WTC11 (cell line): ENCODE data around the gene MPV17L2. TPM values are rescaled to one million over a fixed set of nuclear protein-coding genes. Genes with fewer than 3 reads are reported as not detected.

Experiments
- ATAC-seq: fragments of 200-7000 bp; cut with Tn5 transposase; 2 replicates; pipeline ENCODE4 v1.10.0; 2021; ENCODE audit warnings: mild to moderate bottlenecking, moderate library complexity
- CTCF ChIA-PET: fragments of 300-600 bp; sonication (Branson Sonifier 250); formaldehyde crosslinking; loops from one replicate; lab custom pipeline; 2021; ENCODE audit warnings: antibody characterized with exemption; lab: Charles Lee
- POLR2A ChIA-PET: fragments of 350-600 bp; sonication (Branson Sonifier 250); formaldehyde crosslinking; loops from one replicate; lab custom pipeline; 2021; ENCODE audit warnings: antibody characterized with exemption; lab: Charles Lee
- DNase-seq: peaks from one replicate; pipeline ENCODE4 v3.0.0; 2021; ENCODE audit warnings: low spot score
- H3K27ac Mint-ChIP-seq: 2 replicates; pipeline ENCODE4 v1.8.0; 2021; ENCODE audit warnings: mixed read lengths
- H3K27me3 Mint-ChIP-seq: 2 replicates; pipeline ENCODE4 v1.8.0; 2021; ENCODE audit warnings: low read depth, mild to moderate bottlenecking, moderate library complexity, mixed read lengths
- H3K36me3 Mint-ChIP-seq: 2 replicates; pipeline ENCODE4 v1.8.0; 2021; ENCODE audit warnings: mixed read lengths
- H3K4me1 Mint-ChIP-seq: 2 replicates; pipeline ENCODE4 v1.8.0; 2022; ENCODE audit warnings: mixed read lengths
- H3K4me3 Mint-ChIP-seq: 2 replicates; pipeline ENCODE4 v1.8.0; 2021; ENCODE audit warnings: mild to moderate bottlenecking, moderate library complexity, mixed read lengths
- H3K9me3 Mint-ChIP-seq: 2 replicates; pipeline ENCODE4 v1.8.0; 2021; ENCODE audit warnings: mixed read lengths
- ATF1 ChIP-seq: sonication (generic); formaldehyde crosslinking; IDR thresholded peaks from 2 replicates; pipeline ENCODE4 v1.8.1; 2023; ENCODE audit warnings: mild to moderate bottlenecking, moderate library complexity, missing genetic modification reagents
- CTCF ChIP-seq: fragments of 200-600 bp; IDR thresholded peaks from 2 replicates; pipeline ENCODE4 v1.8.0; 2022; ENCODE audit warnings: antibody characterized with exemption
- FOXP4 ChIP-seq: sonication (generic); formaldehyde crosslinking; IDR thresholded peaks from 2 replicates; pipeline ENCODE4 v1.8.0; 2022; ENCODE audit warnings: mild to moderate bottlenecking, missing genetic modification reagents
- HMGA2 ChIP-seq: fragments of 250-450 bp; sonication (Bioruptor Pico); IDR thresholded peaks from 2 replicates; pipeline ENCODE4 v1.4.0; 2021; ENCODE audit warnings: mild to moderate bottlenecking, moderate library complexity
- NFE2L1 ChIP-seq: sonication (generic); formaldehyde crosslinking; IDR thresholded peaks from 2 replicates; pipeline ENCODE4 v1.8.1; 2023; ENCODE audit warnings: missing genetic modification reagents
- PRRX2 ChIP-seq: fragments of 250-450 bp; sonication (Bioruptor Pico); IDR thresholded peaks from 2 replicates; pipeline ENCODE4 v1.8.0; 2021; ENCODE audit warnings: mild to moderate bottlenecking
- TCF7 ChIP-seq: sonication (generic); formaldehyde crosslinking; IDR thresholded peaks from 2 replicates; pipeline ENCODE4 v1.8.0; 2022; ENCODE audit warnings: mild to moderate bottlenecking, low read depth, missing genetic modification reagents, moderate library complexity
- ZBTB43 ChIP-seq: sonication (generic); formaldehyde crosslinking; IDR thresholded peaks from 2 replicates; pipeline ENCODE4 v1.8.1; 2023; ENCODE audit warnings: mild to moderate bottlenecking, missing genetic modification reagents
- ZNF263 ChIP-seq: sonication (generic); formaldehyde crosslinking; IDR thresholded peaks from 2 replicates; pipeline ENCODE4 v1.8.1; 2022; ENCODE audit warnings: low read depth, mild to moderate bottlenecking, moderate library complexity, missing genetic modification reagents
- total RNA-seq: library from RNA; stranded (reverse); gene quantifications from 3 replicates; pipeline ENCODE4 v1.2.3, GENCODE V29; 2021
- TF ChIP-seq, protein P1 (sequence below): sonication (generic); formaldehyde crosslinking; IDR thresholded peaks from 2 replicates; pipeline ENCODE4 v1.8.1; 2023; ENCODE audit warnings: mild to moderate bottlenecking, missing genetic modification reagents, moderate library complexity
- TF ChIP-seq, protein P2 (sequence below): sonication (generic); formaldehyde crosslinking; IDR thresholded peaks from 2 replicates; pipeline ENCODE4 v1.8.0; 2023; ENCODE audit warnings: missing genetic modification reagents, mild to moderate bottlenecking, borderline replicate concordance
- TF ChIP-seq, protein P3 (sequence below): sonication (generic); formaldehyde crosslinking; IDR thresholded peaks from 2 replicates; pipeline ENCODE4 v1.8.0; 2023; ENCODE audit warnings: mild to moderate bottlenecking, missing genetic modification reagents

Gene MPV17L2
- total RNA-seq, 1 experiment from 2014 or later, result 29.8 TPM

DNA sequence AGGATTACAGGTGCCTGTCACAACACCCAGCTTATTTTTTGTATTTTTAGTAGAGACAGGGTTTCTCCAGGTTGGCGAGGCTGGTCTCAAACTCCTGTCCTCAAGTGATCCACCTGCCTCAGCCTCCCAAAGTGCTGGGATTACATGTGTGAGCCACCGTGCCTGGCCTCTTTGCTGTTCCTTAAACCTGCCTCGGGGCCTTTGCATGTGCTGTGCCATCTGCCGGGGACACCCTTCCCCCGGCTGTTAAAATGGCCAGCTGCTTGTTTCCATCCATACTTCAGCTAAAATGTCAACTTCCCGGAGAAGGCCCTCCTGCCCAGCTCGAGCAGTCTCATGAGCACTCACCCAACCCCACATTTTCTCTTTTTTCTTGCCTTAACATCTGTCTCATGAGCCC, 52.3 kb downstream of the MPV17L2 start:
- POLR2A ChIA-PET, result interaction anchor here (2.0 kb wide), 1 partner anchor 12 kb away, joined by 6 read pairs; no protein-coding TSS in a partner anchor
- CTCF ChIA-PET, result interaction anchor here (0.5 to 2.7 kb wide), 6 partner anchors 10 to 132 kb away, joined by 3 to 14 read pairs (median 5); a partner anchor contains a TSS

More for the DNA sequence above, 52.3 kb downstream of the MPV17L2 start:
- no peak for DNase-seq
- ATAC-seq, result no peak
- Mint-ChIP-seq H3K4me3 (no peak overlapping the region), H3K27ac (no peak overlapping the region), H3K9me3 (peaks cover 4% of the 10 kb centered on the region), H3K36me3 (0 out of 2 replicates have a peak, but pooled peaks cover 3% of the 10 kb centered on the region), H3K27me3 (peaks cover 9% of the 10 kb centered on the region; the same call in 1 of the 2 replicates), H3K4me1 (peaks cover 6% of the 10 kb centered on the region)
- TF ChIP-seq TCF7, result no peak
- TF ChIP-seq PRRX2, result no peak
- TF ChIP-seq HMGA2 (CRISPR knock-in tag), result no peak
- no peak for TF ChIP-seq CTCF
- no peak for TF ChIP-seq NFE2L1 (CRISPR knock-in tag)
- TF ChIP-seq, protein P1, sequence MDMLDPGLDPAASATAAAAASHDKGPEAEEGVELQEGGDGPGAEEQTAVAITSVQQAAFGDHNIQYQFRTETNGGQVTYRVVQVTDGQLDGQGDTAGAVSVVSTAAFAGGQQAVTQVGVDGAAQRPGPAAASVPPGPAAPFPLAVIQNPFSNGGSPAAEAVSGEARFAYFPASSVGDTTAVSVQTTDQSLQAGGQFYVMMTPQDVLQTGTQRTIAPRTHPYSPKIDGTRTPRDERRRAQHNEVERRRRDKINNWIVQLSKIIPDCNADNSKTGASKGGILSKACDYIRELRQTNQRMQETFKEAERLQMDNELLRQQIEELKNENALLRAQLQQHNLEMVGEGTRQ (CRISPR knock-in tag), result no peak
- no peak for TF ChIP-seq ZBTB43 (CRISPR knock-in tag)
- no peak for TF ChIP-seq FOXP4 (CRISPR knock-in tag)
- no peak for TF ChIP-seq ATF1 (CRISPR knock-in tag)
- TF ChIP-seq, protein P2, sequence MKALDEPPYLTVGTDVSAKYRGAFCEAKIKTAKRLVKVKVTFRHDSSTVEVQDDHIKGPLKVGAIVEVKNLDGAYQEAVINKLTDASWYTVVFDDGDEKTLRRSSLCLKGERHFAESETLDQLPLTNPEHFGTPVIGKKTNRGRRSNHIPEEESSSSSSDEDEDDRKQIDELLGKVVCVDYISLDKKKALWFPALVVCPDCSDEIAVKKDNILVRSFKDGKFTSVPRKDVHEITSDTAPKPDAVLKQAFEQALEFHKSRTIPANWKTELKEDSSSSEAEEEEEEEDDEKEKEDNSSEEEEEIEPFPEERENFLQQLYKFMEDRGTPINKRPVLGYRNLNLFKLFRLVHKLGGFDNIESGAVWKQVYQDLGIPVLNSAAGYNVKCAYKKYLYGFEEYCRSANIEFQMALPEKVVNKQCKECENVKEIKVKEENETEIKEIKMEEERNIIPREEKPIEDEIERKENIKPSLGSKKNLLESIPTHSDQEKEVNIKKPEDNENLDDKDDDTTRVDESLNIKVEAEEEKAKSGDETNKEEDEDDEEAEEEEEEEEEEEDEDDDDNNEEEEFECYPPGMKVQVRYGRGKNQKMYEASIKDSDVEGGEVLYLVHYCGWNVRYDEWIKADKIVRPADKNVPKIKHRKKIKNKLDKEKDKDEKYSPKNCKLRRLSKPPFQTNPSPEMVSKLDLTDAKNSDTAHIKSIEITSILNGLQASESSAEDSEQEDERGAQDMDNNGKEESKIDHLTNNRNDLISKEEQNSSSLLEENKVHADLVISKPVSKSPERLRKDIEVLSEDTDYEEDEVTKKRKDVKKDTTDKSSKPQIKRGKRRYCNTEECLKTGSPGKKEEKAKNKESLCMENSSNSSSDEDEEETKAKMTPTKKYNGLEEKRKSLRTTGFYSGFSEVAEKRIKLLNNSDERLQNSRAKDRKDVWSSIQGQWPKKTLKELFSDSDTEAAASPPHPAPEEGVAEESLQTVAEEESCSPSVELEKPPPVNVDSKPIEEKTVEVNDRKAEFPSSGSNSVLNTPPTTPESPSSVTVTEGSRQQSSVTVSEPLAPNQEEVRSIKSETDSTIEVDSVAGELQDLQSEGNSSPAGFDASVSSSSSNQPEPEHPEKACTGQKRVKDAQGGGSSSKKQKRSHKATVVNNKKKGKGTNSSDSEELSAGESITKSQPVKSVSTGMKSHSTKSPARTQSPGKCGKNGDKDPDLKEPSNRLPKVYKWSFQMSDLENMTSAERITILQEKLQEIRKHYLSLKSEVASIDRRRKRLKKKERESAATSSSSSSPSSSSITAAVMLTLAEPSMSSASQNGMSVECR, result no peak
- TF ChIP-seq ZNF263, result no peak
- TF ChIP-seq, protein P3, sequence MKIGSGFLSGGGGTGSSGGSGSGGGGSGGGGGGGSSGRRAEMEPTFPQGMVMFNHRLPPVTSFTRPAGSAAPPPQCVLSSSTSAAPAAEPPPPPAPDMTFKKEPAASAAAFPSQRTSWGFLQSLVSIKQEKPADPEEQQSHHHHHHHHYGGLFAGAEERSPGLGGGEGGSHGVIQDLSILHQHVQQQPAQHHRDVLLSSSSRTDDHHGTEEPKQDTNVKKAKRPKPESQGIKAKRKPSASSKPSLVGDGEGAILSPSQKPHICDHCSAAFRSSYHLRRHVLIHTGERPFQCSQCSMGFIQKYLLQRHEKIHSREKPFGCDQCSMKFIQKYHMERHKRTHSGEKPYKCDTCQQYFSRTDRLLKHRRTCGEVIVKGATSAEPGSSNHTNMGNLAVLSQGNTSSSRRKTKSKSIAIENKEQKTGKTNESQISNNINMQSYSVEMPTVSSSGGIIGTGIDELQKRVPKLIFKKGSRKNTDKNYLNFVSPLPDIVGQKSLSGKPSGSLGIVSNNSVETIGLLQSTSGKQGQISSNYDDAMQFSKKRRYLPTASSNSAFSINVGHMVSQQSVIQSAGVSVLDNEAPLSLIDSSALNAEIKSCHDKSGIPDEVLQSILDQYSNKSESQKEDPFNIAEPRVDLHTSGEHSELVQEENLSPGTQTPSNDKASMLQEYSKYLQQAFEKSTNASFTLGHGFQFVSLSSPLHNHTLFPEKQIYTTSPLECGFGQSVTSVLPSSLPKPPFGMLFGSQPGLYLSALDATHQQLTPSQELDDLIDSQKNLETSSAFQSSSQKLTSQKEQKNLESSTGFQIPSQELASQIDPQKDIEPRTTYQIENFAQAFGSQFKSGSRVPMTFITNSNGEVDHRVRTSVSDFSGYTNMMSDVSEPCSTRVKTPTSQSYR (CRISPR knock-in tag), result no peak

Other genes with a start within 250 kb of the MPV17L2 start
- 15.3 to 18.0 TPM (median 17.2 TPM) in 3 replicates for gene KCNN1, start 226.1 kb upstream of the MPV17L2 start, total RNA-seq
- 9.2 to 9.9 TPM (median 9.8 TPM) in 3 replicates for gene ARRDC2, start 185.0 kb upstream of the MPV17L2 start, total RNA-seq
- not detected in 3 replicates for gene IL12RB1, start 106.3 kb upstream of the MPV17L2 start, total RNA-seq
- gene MAST3, start 95.4 kb upstream of the MPV17L2 start, total RNA-seq, result 10.8 to 11.5 TPM (median 11.2 TPM) in 3 replicates
- gene PIK3R2, start 40.1 kb upstream of the MPV17L2 start, total RNA-seq, result 51.9 to 56.9 TPM (median 53.8 TPM) in 3 replicates
- gene IFI30, start 19.4 kb upstream of the MPV17L2 start, total RNA-seq, result 20.2 to 30.3 TPM (median 26.2 TPM) in 3 replicates
- gene RAB3A, start 10.8 kb downstream of the MPV17L2 start, total RNA-seq, result 12.2 to 14.7 TPM (median 14.6 TPM) in 3 replicates
- 3.0 to 5.7 TPM (median 3.8 TPM) in 3 replicates for gene PDE4C, start 33.2 kb downstream of the MPV17L2 start, total RNA-seq
- gene IQCN, start 81.2 kb downstream of the MPV17L2 start, total RNA-seq, result 0.46 to 1.0 TPM (median 0.61 TPM) in 3 replicates
- 121 to 137 TPM (median 133 TPM) in 3 replicates for gene JUND, start 88.4 kb downstream of the MPV17L2 start, total RNA-seq
- gene LSM4, start 129.9 kb downstream of the MPV17L2 start, total RNA-seq, result 373 to 434 TPM (median 409 TPM) in 3 replicates
- gene PGPEP1, start 147.4 kb downstream of the MPV17L2 start, total RNA-seq, result 39.2 to 68.1 TPM (median 40.8 TPM) in 3 replicates
- 18.3 to 27.3 TPM (median 19.1 TPM) in 3 replicates for gene GDF15, start 192.9 kb downstream of the MPV17L2 start, total RNA-seq
- 0.07 to 0.31 TPM (median 0.18 TPM) in 3 replicates for gene LRRC25, start 204.4 kb downstream of the MPV17L2 start, total RNA-seq
- 44.5 to 51.2 TPM (median 47.4 TPM) in 3 replicates for gene SSBP4, start 226.2 kb downstream of the MPV17L2 start, total RNA-seq
- 236 to 310 TPM (median 307 TPM) in 3 replicates for gene ISYNA1, start 244.9 kb downstream of the MPV17L2 start, total RNA-seq